HepG2 (cell line): ENCODE results near the gene CENATAC. TPM values are rescaled to one million over a fixed set of nuclear protein-coding genes. Genes with fewer than 3 reads are reported as not detected.

ENCODE experiments used
- ATAC-seq: fragments of 200-7000 bp; cut with Tn5 transposase; 3 replicates; pipeline ENCODE4 v1.9.1; 2020; ENCODE audit warnings: mild to moderate bottlenecking, moderate library complexity
- BruUV-seq: library from RNA; stranded (reverse); fragments of 400-500 nt; replicated peaks from 2 replicates; lab custom pipeline; 2021; lab: Mats Ljungman, UMichigan
- CTCF ChIA-PET: fragments of 300-600 bp; formaldehyde crosslinking; extraction: SDS; loops from one replicate; lab custom pipeline; 2021; ENCODE audit warnings: low total read pairs, inconsistent platforms, low intra/inter-chr PET ratio; lab: Yijun Ruan, JAX
- POLR2A ChIA-PET: fragments of 350-600 bp; sonication (Branson Sonifier 250); formaldehyde crosslinking; loops from one replicate; lab custom pipeline; 2020; ENCODE audit warnings: antibody characterized with exemption, inconsistent platforms; lab: Yijun Ruan, JAX
- DNase-seq: peaks from one replicate; pipeline ENCODE4 v3.0.0-alpha.2; 2015; ENCODE audit warnings: low spot score
- FAIRE-seq: peaks from 3 replicates; lab custom pipeline; 2011; peaks lifted over from hg19 to GRCh38; lab: Jason Lieb, UNC
- H2AFZ ChIP-seq: one replicate; pipeline ENCODE4 v1.6.1; 2011; ENCODE audit warnings: low read length, inconsistent platforms
- H3K27ac ChIP-seq: fragments of 300-600 bp; 3 replicates; pipeline ENCODE4 v1.8.0; 2011; ENCODE audit warnings: mixed run types, mild to moderate bottlenecking, mixed read lengths, low read length, inconsistent platforms; ENCODE audit not compliant: insufficient read depth; ENCODE audit errors: extremely low read length
- H3K27me3 ChIP-seq, 2 experiments: fragments of 200-600 bp in 1 of 2; 2 replicates in 1 of 2; 3 replicates in 1 of 2; pipeline versions ENCODE4 v1.6.0 to v1.8.0; 2011; ENCODE audit warnings: low read length in 2 of 2, mild to moderate bottlenecking in 2 of 2, moderate library complexity in 2 of 2, inconsistent platforms in 1 of 2; ENCODE audit not compliant: insufficient read depth in 2 of 2, control insufficient read depth in 1 of 2
- H3K36me3 ChIP-seq, 2 experiments: fragments of 200-600 bp in 1 of 2; replicated peaks in 1 of 2; 2 replicates in 1 of 2; 3 replicates in 1 of 2; pipeline versions ENCODE4 v1.5.1 to v1.8.0; 2011; ENCODE audit warnings: low read length in 2 of 2, inconsistent platforms in 1 of 2; ENCODE audit not compliant: insufficient read depth in 2 of 2, control insufficient read depth in 1 of 2
- H3K4me1 ChIP-seq: 2 replicates; pipeline ENCODE4 v1.5.1; 2012; ENCODE audit warnings: low read length, inconsistent platforms; ENCODE audit not compliant: insufficient read depth
- H3K4me2 ChIP-seq: 2 replicates; pipeline ENCODE4 v1.6.0; 2011; ENCODE audit warnings: low read depth, low read length, inconsistent platforms
- H3K4me3 ChIP-seq, 3 experiments: fragments of 200-600 bp in 1 of 3; sonication (generic), shearing (Covaris generic) in 1 of 3; replicated peaks in 1 of 3; 2 replicates each; pipeline ENCODE4 v1.5.1; 2011 to 2016; ENCODE audit warnings: low read length in 3 of 3, inconsistent platforms in 2 of 3, low read depth in 2 of 3, mild to moderate bottlenecking in 2 of 3, control low read depth in 1 of 3, mixed read lengths in 1 of 3; ENCODE audit not compliant: insufficient read depth in 1 of 3
- H3K79me2 ChIP-seq: one replicate; pipeline ENCODE4 v1.6.1; 2011; ENCODE audit warnings: low read length, inconsistent platforms; ENCODE audit not compliant: insufficient read depth
- H3K9ac ChIP-seq: 2 replicates; pipeline ENCODE4 v1.6.0; 2011; ENCODE audit warnings: mild to moderate bottlenecking, low read depth, low read length, inconsistent platforms; ENCODE audit not compliant: insufficient read depth
- H3K9me3 ChIP-seq: 2 replicates; pipeline ENCODE4 v1.5.1; 2012; ENCODE audit warnings: mild to moderate bottlenecking, low read length
- H4K20me1 ChIP-seq: 2 replicates; pipeline ENCODE4 v1.6.0; 2011; ENCODE audit warnings: inconsistent platforms, mild to moderate bottlenecking, low read length, moderate library complexity; ENCODE audit not compliant: insufficient read depth
- CHD4 ChIP-seq: fragments of 200-600 bp; sonication (generic); IDR thresholded peaks from 2 replicates; pipeline ENCODE4 v1.7.0; 2017; ENCODE audit warnings: mild to moderate bottlenecking, low read length, borderline replicate concordance
- NR1H2 ChIP-seq: sonication (generic); formaldehyde crosslinking; IDR thresholded peaks from 2 replicates; pipeline ENCODE4 v1.8.1; 2022; ENCODE audit warnings: low read depth, missing genetic modification reagents, borderline replicate concordance
- SMAD1 ChIP-seq: sonication (generic); formaldehyde crosslinking; IDR thresholded peaks from 2 replicates; pipeline ENCODE4 v1.4.0; 2020; ENCODE audit warnings: missing genetic modification reagents, low read depth, mild to moderate bottlenecking, borderline replicate concordance
- SMARCC2 ChIP-seq: fragments of 450-650 bp; IDR thresholded peaks from 2 replicates; pipeline ENCODE4 v1.6.1; 2017; ENCODE audit warnings: antibody characterized with exemption, mild to moderate bottlenecking
- ZNF513 ChIP-seq: sonication (generic); formaldehyde crosslinking; conservative IDR thresholded peaks from 2 replicates; pipeline ENCODE4 v1.5.0; 2020; ENCODE audit warnings: missing genetic modification reagents
- ZNF557 ChIP-seq: sonication (generic); formaldehyde crosslinking; IDR thresholded peaks from 2 replicates; pipeline ENCODE4 v1.4.0; 2020; ENCODE audit warnings: missing genetic modification reagents
- WGBS: methylation state at CpG from one replicate; pipeline ENCODE4 v1.1.6; 2017; ENCODE audit warnings: low lambda C conversion rate; 5-methylcytosine and 5-hydroxymethylcytosine counted together
- in situ Hi-C: cut with HindIII; loops from 2 replicates; pipeline ENCODE4 v1.10.0; 2017; ENCODE audit warnings: low pct_unique_long_range_greater_than_20kb; ENCODE audit not compliant: extremely low pct_ligation_motif_present
- intact Hi-C: fragments of 100-400 bp; cut with micrococcal nuclease; formaldehyde crosslinking; loops from one replicate; pipeline ENCODE4 v1.10.0; 2022; ENCODE audit not compliant: unreplicated experiment
- polyA plus RNA-seq, 8 experiments: library from polyadenylated mRNA; depleted of rRNA in 3 of 8; stranded (reverse) in 7 of 8; unstranded in 1 of 8; fragments of >200 nt; fragmentation: Illumina TruSeq in 4 of 8; extraction: Trizol in 4 of 8; gene quantifications; 2 replicates each; pipeline versions ENCODE4 v1.2.1 to v1.2.3, GENCODE V29; 2011 to 2016; ENCODE audit warnings: low read depth in 4 of 8, missing spikeins in 1 of 8, mixed read lengths in 1 of 8; ENCODE audit not compliant: insufficient read depth in 1 of 8
- total RNA-seq, 5 experiments: library from RNA; depleted of rRNA; stranded (reverse); fragments of >200 nt; fragmentation: Illumina TruSeq; extraction: Trizol; gene quantifications; 2 replicates each; pipeline ENCODE4 v1.2.3, GENCODE V29; 2016; ENCODE audit warnings: low read depth in 1 of 5
- TF ChIP-seq, protein P1 (sequence below): sonication (generic); formaldehyde crosslinking; IDR thresholded peaks from 2 replicates; pipeline ENCODE4 v1.5.0; 2020; ENCODE audit warnings: mild to moderate bottlenecking, missing genetic modification reagents, borderline replicate concordance
- TF ChIP-seq, protein P2 (sequence below): sonication (generic); formaldehyde crosslinking; IDR thresholded peaks from 2 replicates; pipeline ENCODE4 v1.5.1; 2020; ENCODE audit warnings: mild to moderate bottlenecking, missing genetic modification reagents

The CENATAC gene
- total and polyA plus RNA-seq, 2 of the 13 experiments (the other 11 are each of a cell fraction or from before 2014, with no cell fraction given), result 21.7 to 25.0 TPM

- in situ Hi-C loops, result no loop called here
- POLR2A ChIA-PET, result no interaction called here
Measured at GRCh38 chr11:118984825-118985224, 13.1 kb upstream of the CENATAC start.

More at GRCh38 chr11:118984825-118985224, 13.1 kb upstream of the CENATAC start:
- Histone ChIP-seq H3K9ac (no peak overlapping the region), H3K4me3 (no peak overlapping the region), H3K4me2 (no peak overlapping the region), H3K36me3 (no peaks in the 10 kb centered on the region), H4K20me1 (no peaks in the 10 kb centered on the region), H3K27me3 (peaks cover 0 to 9% of the 10 kb centered on the region in 2 experiments; a peak in 2 of 5 replicates), H3K4me1 (no peaks in the 10 kb centered on the region), H3K27ac (no peak overlapping the region), H2AFZ (no peak overlapping the region), H3K79me2 (no peaks in the 10 kb centered on the region), H3K9me3 (no peaks in the 10 kb centered on the region)
- intact Hi-C loops, result no loop called here
- no peak for FAIRE-seq
- WGBS, result 86% methylated on average over 2 of the region's 2 CpGs
- CTCF ChIA-PET, result no interaction called here
- BruUV-seq, result no TSS peak
- TF ChIP-seq SMAD1 (CRISPR knock-in tag) (no peak), ZNF557 (CRISPR knock-in tag) (no peak), SMARCC2 (no peak), ZNF513 (no peak), CHD4 (no peak), NR1H2 (CRISPR knock-in tag) (no peak)
- TF ChIP-seq, protein P1, sequence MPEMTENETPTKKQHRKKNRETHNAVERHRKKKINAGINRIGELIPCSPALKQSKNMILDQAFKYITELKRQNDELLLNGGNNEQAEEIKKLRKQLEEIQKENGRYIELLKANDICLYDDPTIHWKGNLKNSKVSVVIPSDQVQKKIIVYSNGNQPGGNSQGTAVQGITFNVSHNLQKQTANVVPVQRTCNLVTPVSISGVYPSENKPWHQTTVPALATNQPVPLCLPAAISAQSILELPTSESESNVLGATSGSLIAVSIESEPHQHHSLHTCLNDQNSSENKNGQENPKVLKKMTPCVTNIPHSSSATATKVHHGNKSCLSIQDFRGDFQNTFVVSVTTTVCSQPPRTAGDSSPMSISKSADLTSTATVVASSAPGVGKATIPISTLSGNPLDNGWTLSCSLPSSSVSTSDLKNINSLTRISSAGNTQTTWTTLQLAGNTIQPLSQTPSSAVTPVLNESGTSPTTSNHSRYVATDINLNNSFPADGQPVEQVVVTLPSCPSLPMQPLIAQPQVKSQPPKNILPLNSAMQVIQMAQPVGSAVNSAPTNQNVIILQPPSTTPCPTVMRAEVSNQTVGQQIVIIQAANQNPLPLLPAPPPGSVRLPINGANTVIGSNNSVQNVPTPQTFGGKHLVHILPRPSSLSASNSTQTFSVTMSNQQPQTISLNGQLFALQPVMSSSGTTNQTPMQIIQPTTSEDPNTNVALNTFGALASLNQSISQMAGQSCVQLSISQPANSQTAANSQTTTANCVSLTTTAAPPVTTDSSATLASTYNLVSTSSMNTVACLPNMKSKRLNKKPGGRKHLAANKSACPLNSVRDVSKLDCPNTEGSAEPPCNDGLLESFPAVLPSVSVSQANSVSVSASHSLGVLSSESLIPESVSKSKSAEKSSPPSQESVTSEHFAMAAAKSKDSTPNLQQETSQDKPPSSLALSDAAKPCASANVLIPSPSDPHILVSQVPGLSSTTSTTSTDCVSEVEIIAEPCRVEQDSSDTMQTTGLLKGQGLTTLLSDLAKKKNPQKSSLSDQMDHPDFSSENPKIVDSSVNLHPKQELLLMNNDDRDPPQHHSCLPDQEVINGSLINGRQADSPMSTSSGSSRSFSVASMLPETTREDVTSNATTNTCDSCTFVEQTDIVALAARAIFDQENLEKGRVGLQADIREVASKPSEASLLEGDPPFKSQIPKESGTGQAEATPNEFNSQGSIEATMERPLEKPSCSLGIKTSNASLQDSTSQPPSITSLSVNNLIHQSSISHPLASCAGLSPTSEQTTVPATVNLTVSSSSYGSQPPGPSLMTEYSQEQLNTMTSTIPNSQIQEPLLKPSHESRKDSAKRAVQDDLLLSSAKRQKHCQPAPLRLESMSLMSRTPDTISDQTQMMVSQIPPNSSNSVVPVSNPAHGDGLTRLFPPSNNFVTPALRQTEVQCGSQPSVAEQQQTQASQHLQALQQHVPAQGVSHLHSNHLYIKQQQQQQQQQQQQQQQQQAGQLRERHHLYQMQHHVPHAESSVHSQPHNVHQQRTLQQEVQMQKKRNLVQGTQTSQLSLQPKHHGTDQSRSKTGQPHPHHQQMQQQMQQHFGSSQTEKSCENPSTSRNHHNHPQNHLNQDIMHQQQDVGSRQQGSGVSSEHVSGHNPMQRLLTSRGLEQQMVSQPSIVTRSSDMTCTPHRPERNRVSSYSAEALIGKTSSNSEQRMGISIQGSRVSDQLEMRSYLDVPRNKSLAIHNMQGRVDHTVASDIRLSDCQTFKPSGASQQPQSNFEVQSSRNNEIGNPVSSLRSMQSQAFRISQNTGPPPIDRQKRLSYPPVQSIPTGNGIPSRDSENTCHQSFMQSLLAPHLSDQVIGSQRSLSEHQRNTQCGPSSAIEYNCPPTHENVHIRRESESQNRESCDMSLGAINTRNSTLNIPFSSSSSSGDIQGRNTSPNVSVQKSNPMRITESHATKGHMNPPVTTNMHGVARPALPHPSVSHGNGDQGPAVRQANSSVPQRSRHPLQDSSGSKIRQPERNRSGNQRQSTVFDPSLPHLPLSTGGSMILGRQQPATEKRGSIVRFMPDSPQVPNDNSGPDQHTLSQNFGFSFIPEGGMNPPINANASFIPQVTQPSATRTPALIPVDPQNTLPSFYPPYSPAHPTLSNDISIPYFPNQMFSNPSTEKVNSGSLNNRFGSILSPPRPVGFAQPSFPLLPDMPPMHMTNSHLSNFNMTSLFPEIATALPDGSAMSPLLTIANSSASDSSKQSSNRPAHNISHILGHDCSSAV (CRISPR knock-in tag), result no peak
- TF ChIP-seq, protein P2, sequence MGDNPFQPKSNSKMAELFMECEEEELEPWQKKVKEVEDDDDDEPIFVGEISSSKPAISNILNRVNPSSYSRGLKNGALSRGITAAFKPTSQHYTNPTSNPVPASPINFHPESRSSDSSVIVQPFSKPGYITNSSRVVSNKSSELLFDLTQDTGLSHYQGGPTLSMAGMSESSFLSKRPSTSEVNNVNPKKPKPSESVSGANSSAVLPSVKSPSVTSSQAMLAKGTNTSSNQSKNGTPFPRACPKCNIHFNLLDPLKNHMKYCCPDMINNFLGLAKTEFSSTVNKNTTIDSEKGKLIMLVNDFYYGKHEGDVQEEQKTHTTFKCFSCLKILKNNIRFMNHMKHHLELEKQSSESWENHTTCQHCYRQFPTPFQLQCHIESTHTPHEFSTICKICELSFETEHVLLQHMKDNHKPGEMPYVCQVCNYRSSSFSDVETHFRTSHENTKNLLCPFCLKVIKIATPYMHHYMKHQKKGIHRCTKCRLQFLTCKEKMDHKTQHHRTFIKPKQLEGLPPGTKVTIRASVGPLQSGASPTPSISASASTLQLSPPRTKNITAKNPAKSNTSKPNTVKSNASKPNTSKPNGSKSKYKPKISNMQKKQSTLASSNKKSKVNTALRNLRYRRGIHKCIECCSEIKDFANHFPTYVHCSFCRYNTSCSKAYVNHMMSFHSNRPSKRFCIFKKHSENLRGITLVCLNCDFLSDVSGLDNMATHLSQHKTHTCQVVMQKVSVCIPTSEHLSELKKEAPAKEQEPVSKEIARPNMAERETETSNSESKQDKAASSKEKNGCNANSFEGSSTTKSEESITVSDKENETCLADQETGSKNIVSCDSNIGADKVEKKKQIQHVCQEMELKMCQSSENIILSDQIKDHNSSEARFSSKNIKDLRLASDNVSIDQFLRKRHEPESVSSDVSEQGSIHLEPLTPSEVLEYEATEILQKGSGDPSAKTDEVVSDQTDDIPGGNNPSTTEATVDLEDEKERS (CRISPR knock-in tag), result no peak
- ATAC-seq, result no peak; the same call in 1 of the 3 replicates
- DNase-seq, result no peak
